ENCODE results near the gene NOP14. TPM values are rescaled to one million over a fixed set of nuclear protein-coding genes. Genes with fewer than 3 reads are reported as not detected.
A peak's percentile ranks its signal among the peaks of the same experiment; 100 is the strongest.

NOP14 gene
- total and polyA plus RNA-seq, 9 donors = 13.6 to 39.7 (median 28.3) TPM

DNA sequence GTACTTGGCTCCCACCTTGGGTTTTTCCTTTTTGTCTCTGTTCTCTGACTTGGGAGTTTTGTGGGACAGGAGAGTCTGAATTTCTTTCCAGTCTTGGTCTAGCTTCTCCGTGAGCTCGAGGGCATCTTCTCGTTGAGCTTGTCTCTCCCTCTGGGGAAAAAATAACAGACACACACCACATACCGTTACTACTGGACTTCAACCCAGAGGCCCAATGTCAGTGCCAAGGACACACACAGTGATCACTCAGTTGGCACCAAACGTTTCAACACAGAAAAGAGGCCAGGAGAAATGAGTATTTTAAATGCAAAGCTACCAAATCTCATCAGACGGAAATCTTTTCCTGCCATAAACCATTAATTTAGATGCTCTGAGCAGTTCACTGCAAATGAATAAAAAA, 9.7 kb downstream of the NOP14 start:
- no peak for DNase-seq
- H3K9me3 ChIP-seq = no peaks in the 10 kb centered on the region
- TF ChIP-seq POLR2A (IDR thresholded peaks at IDR 0.05) (no peak), EP300 (IDR thresholded peaks at IDR 0.05) (no peak)
- TF ChIP-seq, protein P1, sequence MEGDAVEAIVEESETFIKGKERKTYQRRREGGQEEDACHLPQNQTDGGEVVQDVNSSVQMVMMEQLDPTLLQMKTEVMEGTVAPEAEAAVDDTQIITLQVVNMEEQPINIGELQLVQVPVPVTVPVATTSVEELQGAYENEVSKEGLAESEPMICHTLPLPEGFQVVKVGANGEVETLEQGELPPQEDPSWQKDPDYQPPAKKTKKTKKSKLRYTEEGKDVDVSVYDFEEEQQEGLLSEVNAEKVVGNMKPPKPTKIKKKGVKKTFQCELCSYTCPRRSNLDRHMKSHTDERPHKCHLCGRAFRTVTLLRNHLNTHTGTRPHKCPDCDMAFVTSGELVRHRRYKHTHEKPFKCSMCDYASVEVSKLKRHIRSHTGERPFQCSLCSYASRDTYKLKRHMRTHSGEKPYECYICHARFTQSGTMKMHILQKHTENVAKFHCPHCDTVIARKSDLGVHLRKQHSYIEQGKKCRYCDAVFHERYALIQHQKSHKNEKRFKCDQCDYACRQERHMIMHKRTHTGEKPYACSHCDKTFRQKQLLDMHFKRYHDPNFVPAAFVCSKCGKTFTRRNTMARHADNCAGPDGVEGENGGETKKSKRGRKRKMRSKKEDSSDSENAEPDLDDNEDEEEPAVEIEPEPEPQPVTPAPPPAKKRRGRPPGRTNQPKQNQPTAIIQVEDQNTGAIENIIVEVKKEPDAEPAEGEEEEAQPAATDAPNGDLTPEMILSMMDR (IDR thresholded peaks at IDR 0.05) = no peak
- H3K27me3 ChIP-seq = no peaks in the 10 kb centered on the region
- no peaks in the 10 kb centered on the region for H3K36me3 ChIP-seq
- H3K4me3 ChIP-seq = no peak overlapping the region
- peaks cover 9% of the 10 kb centered on the region for H3K4me1 ChIP-seq (ENCODE audit: insufficient read depth)
- intact Hi-C loops (cut with DNase I) = no loop called here
- WGBS, 3 donors = 68 to 76% (median 71%) methylated on average over 6 of the region's 6 CpGs
- no peak overlapping the region for H3K27ac ChIP-seq

DNA sequence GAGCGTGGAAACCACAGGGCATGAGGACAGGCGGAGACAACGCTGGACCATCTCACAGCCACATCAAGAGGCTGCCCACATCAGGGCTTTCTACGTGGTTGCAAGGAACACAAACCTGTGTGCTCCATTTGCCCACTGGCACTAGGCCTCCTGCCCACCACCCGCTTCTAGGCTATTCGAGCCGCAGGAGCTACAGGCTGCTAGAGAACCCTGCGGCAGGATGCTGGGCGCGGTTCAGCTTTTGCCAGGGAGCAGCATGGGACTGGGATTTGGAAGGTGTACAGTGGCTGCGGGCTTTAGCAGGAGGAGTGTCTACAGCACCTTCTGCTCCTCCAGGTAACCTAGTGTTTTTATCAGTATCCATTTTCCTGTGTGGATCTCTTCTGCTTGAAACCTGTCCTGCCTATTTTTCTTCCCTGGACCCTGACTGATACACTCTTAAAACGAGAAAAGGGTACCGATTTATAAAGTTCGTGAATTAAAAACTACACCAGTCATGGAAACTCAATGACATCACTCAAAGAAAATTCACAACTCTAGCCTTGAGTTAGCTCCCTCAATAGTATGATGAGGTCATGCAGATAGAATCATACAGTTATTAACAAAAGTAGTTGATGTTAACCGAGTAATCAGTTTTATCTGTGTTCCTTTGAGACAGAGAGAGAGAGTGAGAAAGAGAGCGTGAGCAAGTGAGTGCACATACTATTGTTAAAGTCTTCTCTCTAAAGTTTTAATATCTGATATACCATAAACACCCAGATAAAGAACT, 12.8 kb downstream of the NOP14 start:
- peak in 1 of 5 donors; percentile 33 for DNase-seq
- H3K36me3 ChIP-seq = no peaks in the 10 kb centered on the region
- peaks cover 2% of the 10 kb centered on the region for H3K4me1 ChIP-seq (ENCODE audit: insufficient read depth)
- TF ChIP-seq POLR2A (IDR thresholded peaks at IDR 0.05) (no peak), EP300 (IDR thresholded peaks at IDR 0.05) (no peak)
- TF ChIP-seq, protein P1 (IDR thresholded peaks at IDR 0.05) = no peak
- WGBS, 3 donors = 94% methylated on average over 16 of the region's 16 CpGs
- no peak overlapping the region for H3K4me3 ChIP-seq
- no peak overlapping the region for H3K27ac ChIP-seq
- intact Hi-C loops (cut with DNase I) = no loop called here
- H3K27me3 ChIP-seq = no peaks in the 10 kb centered on the region
- no peaks in the 10 kb centered on the region for H3K9me3 ChIP-seq

DNA sequence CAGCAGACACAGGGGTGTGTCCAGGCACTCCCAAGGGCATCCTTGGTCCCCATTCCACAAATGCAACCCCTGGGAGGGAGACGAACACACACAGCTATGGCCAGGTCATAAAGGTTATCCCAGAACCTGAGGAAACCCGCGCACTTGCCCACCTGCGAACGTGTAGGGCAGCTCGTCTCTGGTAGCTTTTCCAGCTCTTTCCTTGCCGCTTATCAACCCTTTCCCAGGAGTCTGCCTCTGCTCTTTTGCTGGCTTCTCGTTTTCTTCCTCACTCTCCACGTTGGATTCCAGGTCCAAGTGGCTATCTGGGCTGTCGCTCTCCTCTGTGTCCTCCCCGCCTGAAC, 13.5 kb downstream of the NOP14 start:
- H3K9me3 ChIP-seq = no peaks in the 10 kb centered on the region
- no peaks in the 10 kb centered on the region for H3K36me3 ChIP-seq
- intact Hi-C loops (cut with DNase I) = no loop called here
- TF ChIP-seq, protein P1 (IDR thresholded peaks at IDR 0.05) = no peak
- no peak for TF ChIP-seq EP300 (IDR thresholded peaks at IDR 0.05)
- TF ChIP-seq POLR2A (IDR thresholded peaks at IDR 0.05) = no peak
- DNase-seq = peak in 1 of 5 donors; percentile 31
- no peaks in the 10 kb centered on the region for H3K27me3 ChIP-seq
- H3K4me1 ChIP-seq (ENCODE audit: insufficient read depth) = peaks cover 2% of the 10 kb centered on the region
- no peak overlapping the region for H3K27ac ChIP-seq
- WGBS, 3 donors = 89 to 93% (median 89%) methylated on average over 11 of the region's 11 CpGs
- H3K4me3 ChIP-seq = no peak overlapping the region

DNA sequence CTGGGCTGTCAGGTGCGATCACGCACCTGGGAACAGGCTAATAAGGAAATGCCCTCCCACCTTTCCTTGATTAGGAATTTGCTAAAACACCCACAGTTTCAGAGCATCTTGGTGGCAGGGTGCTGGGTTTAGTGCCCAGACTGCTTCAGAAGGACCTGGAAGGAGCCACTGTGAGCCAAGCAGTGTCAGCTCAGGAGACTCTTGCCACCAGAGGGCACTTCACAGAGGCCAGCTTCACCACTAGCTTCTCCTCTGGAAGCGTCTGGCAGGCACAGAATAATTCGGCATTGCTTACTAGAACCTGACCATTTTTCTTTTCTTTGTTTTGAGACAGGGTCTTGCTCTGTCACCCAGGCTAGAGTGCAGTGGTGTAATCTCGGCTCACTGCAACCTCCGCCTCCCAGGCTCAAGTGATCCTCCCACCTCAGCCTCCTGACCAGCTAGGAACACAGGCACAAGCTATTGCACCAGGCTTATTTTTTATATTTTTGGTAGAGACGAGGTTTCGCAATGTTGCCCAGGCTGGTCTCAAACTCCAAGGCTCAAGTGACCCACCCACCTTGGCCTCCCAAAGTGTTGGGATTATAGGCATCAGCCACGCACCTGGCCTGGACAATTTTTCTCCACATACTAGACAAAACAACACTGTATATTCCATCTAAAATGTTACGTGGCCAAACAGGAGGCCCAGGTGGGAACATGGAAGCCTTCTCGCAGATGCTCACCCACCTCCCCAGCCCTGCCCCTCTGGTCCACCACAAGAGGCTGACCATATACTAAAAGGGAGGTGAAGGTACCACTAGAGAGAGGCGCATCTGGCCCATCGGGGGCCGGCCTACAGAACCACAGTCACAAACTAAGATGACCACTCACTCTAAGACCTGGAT, 14.1 kb downstream of the NOP14 start:
- no peak overlapping the region for H3K27ac ChIP-seq
- H3K27me3 ChIP-seq = no peaks in the 10 kb centered on the region
- no peaks in the 10 kb centered on the region for H3K36me3 ChIP-seq
- WGBS, 3 donors = 88 to 91% (median 90%) methylated on average over 14 of the region's 14 CpGs
- no peak overlapping the region for H3K4me3 ChIP-seq
- DNase-seq = peak in 1 of 5 donors; percentile 32
- no peaks in the 10 kb centered on the region for H3K9me3 ChIP-seq
- intact Hi-C loops (cut with DNase I) = no loop called here
- TF ChIP-seq POLR2A (IDR thresholded peaks at IDR 0.05) (no peak), EP300 (IDR thresholded peaks at IDR 0.05) (no peak)
- TF ChIP-seq, protein P1 (IDR thresholded peaks at IDR 0.05) = no peak
- peaks cover 2% of the 10 kb centered on the region for H3K4me1 ChIP-seq (ENCODE audit: insufficient read depth)
